HUDEP-2 (cell line): ENCODE measurements around the gene AKAP10.
"Not testable (repeated sequence)": the region's sequence is repeated elsewhere in the genome, so short reads cannot be mapped to it uniquely, and the experiment has no call there.

Source experiments
- DNase-seq, 76 experiments: peaks; one replicate each; lab custom pipeline; 2025; ENCODE audit not compliant: unreplicated experiment in 76 of 76; lab: John Stamatoyannopoulos, UW

Gene AKAP10, protein sequence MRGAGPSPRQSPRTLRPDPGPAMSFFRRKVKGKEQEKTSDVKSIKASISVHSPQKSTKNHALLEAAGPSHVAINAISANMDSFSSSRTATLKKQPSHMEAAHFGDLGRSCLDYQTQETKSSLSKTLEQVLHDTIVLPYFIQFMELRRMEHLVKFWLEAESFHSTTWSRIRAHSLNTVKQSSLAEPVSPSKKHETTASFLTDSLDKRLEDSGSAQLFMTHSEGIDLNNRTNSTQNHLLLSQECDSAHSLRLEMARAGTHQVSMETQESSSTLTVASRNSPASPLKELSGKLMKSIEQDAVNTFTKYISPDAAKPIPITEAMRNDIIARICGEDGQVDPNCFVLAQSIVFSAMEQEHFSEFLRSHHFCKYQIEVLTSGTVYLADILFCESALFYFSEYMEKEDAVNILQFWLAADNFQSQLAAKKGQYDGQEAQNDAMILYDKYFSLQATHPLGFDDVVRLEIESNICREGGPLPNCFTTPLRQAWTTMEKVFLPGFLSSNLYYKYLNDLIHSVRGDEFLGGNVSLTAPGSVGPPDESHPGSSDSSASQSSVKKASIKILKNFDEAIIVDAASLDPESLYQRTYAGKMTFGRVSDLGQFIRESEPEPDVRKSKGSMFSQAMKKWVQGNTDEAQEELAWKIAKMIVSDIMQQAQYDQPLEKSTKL

DNA sequence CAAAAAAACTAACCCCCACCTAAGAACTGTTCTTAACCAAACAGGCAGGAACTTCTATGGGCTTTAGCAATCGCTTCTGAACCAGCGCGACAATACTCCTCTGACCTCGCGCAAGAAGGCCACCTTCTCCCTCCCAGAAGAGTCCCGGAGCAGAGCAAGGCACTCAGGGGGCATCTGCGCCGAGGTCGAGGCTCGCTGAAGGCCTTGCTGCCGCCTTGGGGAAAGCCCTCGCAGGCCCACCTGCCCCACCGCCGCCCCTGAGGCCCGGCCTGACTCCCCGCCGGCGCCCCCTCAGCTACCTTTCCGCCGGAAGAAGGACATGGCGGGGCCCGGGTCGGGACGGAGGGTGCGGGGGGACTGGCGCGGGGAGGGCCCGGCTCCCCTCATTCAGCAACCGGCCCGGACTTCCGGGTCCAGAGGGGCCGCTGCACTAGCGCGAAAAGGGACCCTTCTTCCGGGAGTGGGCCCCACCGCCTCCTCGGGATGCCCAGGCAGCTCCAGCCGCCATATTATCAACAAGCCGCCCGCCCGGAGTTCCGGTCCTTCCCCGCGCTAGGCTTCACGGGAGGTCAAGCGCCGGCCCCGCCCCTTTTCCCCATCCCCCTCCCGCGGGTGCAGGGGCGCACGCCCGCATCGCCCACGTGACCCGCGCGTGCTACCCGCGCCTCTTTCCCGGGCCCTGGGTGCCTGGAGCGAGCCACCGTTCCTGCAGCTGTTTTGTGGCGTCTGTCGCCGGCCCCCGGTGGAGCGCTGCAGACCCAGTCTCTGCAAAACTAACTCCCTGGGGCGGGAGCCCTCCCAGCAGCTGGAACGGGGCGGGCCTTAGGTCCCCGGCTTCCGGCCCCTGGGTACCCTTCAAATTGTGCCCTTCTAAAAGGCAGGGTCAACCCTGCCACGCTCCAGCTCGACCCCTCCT, at the start of gene AKAP10:
Gene AKAP10, minus strand, starts transcription at position 536 of the 916 bp plus-strand sequence. Its CDS starts 149 bp downstream, at position 387.
- DNase-seq, result peak in 75 of 76 experiments; percentile 42 to 97 (median 88)

DNA sequence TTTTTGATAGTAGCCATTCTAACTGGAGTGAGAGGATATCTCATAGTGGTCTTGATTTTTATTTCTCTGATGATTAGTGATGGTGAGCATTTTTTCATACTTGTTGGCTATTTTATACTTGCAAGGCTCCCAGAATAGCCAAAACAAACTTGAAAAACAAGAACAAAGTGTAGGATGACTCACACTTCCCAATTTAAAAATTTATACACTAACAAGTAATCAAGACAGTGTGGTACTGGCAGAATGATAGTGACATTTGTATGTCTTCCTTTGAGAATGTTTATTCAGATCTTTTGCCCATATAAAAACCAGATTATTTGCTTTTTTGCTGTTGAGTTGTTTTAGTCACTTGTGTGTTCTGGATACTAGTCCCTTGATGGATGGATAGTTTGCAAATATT, 49.3 kb upstream of the AKAP10 start:
- DNase-seq, result no peak

DNA sequence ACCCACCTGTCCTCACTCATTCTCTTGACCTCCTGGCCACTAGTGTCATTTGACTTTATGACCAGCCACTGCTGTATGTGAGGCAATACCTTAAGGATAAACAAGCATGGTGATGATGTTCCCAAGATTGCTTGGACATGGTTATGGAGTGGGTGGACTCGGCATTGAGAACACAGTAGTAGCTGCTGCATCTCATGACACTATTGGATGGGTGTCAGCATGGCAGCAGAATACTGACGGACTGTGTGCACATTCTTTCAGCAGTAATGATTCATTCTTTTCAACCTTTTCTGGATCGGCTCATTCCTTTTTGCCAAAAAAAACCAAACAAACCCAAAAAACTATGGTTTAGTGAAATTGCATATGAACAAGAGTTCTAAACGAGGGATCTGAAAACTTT, 45.1 kb upstream of the AKAP10 start:
- DNase-seq, result no peak

DNA sequence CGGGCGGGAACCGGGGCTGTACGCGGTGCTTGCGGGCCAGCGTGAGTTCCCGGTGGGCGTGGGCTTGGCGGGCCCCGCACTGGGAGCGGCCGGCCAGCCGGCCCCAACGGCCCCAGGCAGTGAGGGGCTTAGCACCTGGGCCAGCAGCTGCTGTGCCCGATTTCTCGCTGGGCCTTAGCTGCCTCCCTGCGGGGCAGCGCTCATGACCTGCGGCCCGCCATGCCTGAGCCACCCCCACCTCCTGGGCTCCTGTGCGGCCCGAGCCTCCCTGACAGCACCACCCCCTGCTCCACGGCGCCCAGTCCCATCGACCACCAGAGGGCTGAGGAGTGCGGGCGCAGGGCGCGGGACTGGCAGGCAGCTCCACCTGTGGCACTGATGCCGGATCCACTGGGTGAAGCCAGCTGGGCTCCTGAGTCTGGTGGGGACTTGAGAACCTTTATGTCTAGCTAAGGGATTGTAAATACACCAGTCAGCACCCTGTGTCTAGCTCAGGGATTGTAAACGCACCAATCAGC, 38.9 kb upstream of the AKAP10 start:
- DNase-seq, result not testable (repeated sequence)

DNA sequence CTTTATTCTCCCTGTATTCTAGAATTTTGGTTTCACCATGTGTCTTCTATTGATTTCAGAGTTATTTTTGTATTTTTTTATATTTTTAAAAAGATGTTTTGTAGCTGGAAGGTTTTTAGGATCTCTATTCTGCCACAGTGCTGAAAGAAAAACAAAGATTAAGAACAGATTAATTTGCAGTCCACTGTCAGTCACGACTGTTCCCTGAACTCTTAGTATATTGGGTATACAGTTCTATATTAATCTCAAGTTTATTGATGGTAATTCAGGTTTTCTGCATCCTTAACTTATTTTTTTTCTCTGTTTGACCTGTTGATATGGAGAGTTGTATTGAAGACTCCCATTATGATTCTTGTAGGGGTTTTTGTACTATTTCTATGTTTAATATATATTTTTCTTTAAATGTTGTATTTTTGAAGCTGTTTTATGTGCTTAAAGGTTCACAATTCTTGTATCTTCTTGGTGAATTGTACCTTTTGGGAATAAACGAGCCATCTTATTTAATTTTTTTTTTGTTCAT, 34.4 kb upstream of the AKAP10 start:
- no peak for DNase-seq

DNA sequence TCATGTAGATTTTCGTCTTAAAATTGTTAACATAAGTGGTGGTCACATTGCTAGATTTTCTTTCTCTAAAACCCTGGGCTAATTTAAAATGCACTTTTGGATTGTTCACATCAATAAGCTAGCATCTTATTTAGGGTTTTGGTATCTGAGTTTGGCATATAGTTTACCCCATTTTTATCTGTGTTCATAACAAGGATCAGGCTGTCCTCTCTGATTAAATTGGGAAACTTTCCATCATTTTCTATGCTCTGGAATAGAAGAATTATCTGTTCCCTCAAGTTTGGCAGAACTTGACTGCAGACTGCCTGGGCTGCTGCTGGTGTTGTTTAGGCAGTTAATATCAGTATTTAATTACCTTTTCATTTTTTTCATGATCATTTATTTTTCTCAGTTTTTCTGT, 33.3 kb upstream of the AKAP10 start:
- DNase-seq, result peak in 8 of 76 experiments; percentile 4 to 40 (median 32)

DNA sequence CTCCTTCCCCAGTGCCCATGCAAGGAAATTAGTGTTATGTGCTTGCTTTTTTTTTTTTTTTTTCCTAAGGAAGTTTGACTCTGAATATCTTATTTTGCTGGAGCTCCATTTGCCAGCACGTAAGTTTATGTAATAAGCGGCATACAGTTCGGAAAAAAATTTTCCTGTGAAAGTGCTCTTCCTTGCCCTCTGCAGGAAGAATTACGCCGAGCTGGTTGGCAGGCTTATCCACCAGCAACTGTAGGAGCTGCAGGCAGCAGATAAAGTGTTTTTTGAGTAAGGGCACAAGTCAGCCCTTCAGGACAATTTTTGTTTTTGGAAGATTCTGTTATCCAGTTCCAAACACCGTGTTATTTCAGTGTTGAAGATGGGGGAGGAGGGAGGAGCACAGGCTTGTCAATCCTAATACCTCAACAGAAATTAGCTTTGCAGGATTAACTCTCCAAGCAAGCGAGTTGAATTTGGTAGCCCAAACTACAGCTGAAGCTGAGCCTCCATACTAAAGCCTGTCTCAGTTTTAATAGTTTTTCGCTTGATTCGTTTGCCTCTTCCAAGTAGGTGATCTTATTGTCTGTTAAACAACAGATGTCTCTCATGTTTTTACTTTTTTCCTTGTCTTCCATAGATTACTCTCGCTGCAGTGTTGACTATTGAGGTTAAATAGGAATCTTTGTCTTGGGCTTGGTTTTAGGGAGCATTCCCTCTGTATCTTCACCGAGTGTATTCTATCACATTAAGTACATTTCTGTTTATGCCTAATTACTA, 32.7 kb upstream of the AKAP10 start:
- peak in 75 of 76 experiments; percentile 31 to 95 (median 79) for DNase-seq

DNA sequence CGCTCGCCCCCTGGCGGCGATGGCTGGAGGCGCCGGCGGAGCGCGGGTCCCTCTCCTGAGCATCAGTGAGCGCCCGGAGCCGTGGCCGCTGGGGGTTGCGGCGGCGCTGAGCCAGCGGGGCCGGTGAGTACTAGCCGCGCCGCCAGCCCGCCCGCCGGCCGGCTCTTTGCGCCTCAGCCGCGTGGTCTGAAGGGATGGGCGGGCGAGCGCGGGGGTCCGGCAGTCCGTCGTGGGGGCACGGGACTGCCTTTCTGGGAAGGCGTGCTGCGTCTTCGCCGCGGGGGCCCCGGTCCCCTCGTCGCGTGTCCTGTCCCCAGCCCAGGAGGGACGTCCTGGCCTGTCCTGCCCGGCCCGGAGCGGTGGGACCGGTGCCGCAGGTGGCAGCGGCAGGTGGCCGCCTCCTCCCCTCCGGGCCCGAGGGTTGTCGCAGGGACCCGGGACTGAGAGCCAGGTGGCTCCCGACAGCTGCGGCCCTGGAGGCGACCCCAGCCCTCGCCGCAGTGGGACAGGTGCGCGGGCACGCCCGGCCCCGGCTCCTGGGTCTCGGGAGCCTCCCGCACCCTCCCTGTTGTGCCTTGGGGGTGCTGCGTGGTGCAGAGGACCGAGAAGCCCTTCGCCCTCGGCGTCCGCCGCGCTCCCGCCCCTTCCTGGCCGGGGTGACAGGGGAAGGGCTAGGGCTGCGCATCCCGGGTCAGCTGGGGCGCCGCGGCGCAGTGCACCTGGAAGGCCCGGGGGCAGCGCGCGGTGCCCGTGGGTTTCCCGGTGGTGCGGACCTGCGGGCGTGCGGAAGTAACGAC, 31.9 kb upstream of the AKAP10 start, which contains the start of gene SPECC1:
Gene SPECC1, plus strand, starts transcription at position 58 of the 797 bp plus-strand sequence. CDS start 87,293 bp downstream, outside the sequence.
- DNase-seq, result peak in 72 of 76 experiments; percentile 6 to 90 (median 74)

DNA sequence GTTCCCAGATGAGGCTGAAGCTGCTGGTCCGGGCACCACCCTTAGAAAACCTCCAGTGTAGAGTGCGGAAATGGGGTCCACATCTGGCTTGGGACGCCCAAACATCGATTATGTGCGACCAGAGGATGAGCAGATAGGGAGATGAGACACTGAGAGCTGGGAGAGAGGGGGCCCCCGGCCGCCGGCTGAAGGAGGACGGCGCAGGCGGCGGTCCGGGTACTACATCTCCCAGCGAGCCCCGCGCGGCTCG, 31.3 kb upstream of the AKAP10 start:
- DNase-seq, result peak in 4 of 76 experiments; percentile 54 to 79 (median 58)

DNA sequence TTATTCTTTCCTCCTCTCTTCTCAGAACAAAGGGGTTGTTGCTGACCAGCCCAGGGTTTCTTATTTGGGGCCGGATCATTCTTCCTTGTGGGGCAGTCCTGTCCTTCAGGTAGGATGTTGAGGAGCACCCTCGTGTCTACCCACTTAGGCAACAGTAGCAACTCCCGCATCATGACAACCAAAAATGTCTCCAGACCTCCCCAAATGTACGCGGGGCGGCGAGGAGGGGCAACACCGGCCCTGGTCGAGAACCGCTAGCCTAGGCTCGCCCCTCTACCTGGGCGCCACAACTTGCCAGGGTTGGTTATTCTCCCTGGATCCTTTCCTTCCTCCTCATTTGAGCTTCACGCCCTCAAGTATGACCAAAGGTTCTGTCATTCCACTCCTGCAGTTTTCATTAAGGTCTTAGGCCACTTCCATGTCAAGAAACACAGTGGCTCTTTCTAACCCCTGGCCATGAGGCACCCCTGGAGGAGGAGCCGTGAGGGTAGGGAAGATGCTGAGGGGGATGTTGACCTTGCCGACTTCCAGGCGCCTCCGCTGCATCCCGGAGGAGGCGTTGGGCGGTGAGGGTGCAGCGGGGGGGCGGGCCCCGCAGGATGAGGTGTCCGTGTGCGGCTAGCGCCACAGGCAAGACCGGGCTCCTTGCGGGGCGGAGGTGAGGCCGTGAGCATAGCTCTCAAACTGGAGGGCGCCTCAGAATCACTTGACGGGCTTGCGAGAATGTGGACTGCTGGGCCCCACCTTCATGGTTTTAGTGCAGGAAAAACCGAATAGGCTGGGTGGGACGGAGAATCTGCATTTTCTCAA, 30.8 kb upstream of the AKAP10 start:
- peak in 12 of 76 experiments; percentile 4 to 50 (median 20) for DNase-seq

DNA sequence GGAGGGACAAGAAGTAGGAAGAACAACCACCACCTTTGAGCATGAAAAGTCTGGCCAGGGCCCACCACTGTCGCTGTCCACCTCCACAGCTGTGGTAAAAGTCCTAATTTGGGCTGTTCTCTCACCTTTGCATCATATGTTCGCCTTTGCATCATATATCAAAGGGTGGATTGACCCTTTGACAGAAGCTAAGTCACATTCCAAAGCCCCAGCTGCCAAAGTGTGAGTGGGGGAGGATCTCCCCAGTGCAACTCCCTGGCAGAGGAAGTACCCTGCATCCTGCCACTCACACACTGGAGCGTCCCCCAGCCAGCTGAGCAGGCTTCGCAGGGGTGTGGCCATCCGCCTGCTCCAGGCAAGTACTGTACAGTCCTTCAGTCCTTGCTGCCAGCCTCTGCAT, 18.9 kb upstream of the AKAP10 start:
- DNase-seq, result no peak

DNA sequence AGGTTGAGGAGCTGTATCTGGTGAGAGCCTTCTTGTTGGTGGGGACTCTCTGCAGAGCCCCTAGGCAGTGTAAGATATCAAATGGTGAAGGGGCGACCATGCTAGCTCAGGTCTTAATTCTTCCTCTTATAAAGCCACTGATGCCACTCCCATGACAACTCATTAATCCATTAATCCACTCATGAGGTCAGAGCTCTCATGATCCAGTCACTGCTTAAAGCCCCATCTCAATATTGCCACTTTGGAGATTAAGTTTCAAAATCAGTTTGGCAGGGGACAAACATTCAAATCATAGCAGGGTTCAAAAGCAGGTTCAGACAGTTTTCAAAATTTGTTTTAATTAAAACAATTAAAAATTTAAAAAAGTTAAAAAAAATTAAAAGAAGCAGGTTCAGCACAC, 18.5 kb upstream of the AKAP10 start:
- DNase-seq, result no peak

DNA sequence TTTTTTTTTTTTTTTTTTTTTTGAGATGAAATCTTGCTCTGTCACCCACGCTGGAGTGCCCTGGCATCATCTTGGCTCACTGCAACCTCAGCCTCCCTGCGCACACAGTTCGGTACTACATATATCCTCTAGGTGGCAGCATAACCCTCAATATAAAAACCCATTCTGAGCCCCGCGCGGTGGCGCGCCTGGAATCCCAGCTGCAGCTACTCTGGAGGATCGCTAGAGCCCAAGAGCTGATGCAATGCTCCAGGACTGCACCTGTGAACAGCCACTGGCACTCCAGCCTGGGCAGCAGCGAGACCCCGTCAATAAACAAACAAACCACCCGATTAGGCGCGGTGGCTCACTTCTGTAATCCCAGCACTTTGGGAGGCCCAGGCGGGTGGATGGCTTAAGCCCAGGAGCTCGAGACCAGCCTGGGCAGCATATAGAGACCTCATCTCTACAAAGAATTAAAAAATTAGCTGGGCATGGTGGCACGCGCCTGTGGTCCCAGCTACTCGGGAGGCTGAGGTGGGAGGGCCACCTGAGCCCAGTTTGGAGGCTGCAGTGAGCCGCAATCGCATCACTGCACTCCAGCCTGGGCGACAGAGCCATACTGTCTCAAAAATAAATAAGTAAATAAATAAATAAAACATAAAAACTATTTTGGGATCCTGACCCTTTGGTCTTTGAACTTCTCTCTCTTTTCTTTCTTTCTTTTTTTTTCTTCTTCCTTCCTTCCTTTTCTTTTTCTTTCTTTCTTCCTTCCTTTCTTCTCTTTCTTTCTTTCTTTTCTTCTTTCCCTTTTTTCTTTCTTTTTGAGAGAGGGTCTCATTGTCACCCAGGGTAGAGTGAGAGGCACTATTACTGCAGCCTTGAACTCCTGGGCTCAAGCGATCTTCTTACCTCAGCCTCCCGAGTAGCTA, 15.4 kb upstream of the AKAP10 start:
- peak in 73 of 76 experiments; percentile 11 to 84 (median 68) for DNase-seq

DNA sequence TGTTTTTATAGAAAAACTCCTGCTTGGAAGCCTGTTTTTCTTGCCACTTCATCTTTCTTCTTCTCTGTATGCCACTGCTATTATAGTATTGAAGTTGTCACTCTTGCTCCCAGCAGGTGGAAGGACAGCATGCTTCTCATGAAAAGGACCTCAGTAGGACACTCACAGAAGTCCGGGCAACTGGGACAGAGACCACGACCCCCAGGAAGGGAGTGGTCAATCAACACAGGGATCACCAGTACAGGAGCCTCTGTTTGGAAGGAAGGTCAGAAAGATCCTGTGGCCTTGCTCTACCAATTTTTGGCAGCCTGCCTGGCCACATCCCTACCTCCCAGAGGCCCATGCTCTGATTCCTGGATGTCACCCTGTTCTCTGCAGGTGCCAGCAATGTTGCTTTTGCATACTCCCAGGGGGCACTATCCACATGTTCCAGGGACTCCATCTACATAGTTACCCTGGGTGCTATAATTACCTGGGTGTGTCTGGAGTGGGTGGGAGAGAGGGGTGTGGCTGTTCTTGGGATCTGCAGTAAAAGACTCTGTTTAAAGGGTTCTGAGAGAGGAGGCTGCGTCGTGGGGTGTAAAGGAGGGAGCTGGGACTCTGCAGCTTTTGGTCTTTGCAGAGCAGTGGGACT, 13.7 kb upstream of the AKAP10 start:
- peak in 2 of 76 experiments; percentile 4 for DNase-seq

DNA sequence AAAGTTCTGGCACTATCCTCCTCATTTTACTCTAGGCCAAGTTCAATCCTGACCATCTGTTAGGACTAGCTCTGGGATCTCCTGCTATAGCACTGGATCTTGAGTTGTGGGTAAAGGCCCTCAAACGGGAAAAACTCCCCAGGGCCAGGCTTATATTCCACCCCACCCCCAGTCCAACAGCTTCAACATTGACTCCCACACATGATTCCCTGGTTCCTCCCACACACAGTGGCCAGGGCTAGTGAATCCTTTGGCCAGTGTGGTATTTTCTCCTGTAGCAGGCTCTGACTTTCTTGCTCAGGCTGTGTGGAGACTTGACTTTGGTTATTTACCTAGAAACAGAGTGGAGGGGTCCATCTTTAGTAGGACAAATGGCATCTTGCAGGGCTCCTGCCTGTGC, 10.3 kb upstream of the AKAP10 start:
- no peak for DNase-seq

DNA sequence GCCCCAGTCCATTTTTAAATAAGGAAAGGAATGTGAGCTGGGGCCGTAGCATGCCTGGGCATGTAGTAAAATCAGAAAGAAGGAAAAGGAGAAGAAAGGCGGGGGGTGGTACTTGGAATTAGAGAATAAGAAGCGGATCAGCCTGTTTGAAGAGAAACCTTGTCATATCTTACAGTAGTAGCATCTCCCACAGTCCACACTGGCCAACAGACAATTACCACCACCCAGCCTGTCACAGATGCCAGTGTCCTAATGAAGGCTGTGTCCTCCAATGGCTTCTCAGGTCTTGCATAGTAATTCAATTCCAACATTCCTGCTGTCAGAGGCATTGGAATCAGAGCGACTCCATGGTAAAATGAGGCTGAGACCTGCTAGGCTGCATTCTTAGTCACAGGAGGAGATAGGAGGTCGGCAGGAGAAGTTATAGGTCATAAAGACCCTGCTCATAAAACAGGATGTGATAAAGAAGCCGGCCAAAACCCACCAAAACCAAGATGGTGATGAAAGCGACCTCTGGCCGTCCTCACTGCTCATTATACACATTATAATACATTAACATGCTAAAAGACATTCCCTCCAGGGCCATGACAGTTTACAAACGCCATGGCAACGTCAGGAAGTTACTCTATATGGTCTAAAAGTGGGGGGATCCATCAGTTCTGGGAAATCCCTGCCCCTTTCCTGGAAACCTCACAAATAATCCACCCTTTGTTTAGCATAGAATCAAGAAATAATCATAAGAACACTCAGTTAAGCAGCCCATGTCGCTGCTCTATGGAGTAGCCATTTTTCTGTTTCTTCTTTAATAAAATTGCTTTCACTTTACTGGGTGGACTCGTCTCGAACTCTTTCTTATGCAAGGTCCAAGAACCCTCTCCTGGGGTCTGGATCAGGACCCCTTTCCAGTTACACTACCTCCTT, 9.6 kb upstream of the AKAP10 start:
- DNase-seq, result no peak
